Kidney tubule cell (primary cell): ENCODE measurements around the gene CEP72.
"Not testable (repeated sequence)": the region's sequence is repeated elsewhere in the genome, so short reads cannot be mapped to it uniquely, and the experiment has no call there.

Experiments
- DNase-seq: peaks from one replicate; pipeline ENCODE4 v3.0.0-alpha.2; 2018; ENCODE audit warnings: low spot score

CEP72 gene, protein sequence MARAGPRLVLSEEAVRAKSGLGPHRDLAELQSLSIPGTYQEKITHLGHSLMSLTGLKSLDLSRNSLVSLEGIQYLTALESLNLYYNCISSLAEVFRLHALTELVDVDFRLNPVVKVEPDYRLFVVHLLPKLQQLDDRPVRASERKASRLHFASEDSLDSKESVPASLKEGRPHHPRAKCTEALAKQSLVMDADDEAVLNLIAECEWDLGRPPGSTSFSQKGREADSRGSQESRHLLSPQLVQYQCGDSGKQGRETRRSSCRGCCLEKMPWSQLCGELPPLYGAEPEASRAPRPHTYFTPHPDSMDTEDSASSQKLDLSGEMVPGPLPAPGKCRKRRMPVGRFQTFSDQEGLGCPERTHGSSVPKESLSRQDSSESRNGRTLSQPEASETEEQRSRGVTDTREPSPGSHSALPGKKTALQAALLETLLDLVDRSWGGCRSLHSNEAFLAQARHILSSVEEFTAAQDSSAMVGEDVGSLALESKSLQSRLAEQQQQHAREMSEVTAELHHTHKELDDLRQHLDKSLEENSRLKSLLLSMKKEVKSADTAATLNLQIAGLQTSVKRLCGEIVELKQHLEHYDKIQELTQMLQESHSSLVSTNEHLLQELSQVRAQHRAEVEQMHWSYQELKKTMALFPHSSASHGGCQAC

DNA sequence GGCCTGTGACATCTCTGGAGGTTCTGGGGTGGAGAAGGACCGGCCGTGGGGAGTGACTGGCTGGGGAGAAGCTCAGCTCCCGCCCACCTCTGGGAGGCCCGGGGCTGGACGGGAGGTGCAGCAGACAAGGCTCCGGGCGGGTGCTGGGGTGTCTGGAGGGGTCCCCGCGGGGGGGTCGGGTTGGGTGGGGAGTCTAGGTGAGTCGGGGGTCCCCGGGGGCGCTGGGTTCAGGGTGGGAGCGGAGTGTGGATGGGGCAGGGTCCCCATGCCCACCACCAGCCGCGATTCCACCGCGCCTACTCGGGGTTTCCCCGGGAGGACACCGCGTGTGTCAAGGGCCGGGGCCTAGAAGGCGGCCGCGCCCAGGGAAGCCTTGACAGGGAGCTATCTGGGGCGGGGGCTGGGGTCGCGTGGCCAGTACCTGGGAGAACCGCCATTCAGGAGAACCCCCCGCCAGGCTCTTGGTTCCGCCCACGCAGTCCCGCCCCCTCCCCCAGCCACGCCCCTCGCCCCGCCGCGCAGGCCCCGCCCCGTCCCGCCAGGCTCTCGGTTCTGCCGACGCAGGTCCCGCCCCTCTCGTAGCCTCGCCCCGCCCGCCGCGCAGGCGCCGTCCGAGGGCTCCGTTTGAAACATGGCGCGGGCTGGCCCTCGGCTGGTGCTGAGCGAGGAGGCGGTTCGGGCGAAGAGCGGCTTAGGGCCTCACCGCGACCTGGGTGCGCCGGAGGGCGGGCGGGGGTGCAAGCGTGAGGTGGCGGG is at the start of gene CEP72:
CEP72 (plus strand) TSS at position 610 of the 756 bp plus-strand sequence; CDS start at position 632, 22 bp downstream.
- DNase-seq = peak; percentile 88

DNA sequence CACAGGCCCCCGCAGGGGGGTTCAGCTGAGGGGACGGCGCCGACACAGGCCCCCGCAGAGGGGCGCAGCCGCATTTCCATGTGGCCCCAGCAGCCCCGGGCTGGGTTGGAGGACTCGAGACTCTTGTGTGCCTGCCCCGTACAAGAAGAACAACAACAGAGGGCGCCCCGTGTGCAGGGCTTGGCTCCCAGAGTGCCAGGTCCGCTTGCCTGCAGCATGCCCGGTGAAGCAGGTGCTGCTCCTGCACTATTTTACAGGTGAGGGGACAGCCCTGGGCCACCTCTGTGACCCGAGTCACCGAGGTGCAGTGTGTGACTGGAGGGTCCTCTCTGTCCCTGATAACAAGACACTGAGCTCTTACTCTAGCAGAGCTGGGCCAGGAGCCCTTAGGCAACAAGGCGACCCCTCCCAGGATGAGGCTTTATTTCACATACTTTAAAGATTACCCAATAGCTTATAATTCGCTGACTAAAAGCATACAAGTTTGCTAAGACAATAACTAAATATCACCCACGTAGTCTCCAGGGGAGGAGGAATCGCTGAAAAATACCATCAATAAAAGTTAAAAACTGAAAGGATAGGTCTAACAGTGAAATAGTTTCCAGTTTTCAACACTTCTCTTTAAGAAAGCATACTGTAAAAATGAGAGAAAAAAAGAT is 46.2 kb upstream of the CEP72 start:
- DNase-seq = no peak

DNA sequence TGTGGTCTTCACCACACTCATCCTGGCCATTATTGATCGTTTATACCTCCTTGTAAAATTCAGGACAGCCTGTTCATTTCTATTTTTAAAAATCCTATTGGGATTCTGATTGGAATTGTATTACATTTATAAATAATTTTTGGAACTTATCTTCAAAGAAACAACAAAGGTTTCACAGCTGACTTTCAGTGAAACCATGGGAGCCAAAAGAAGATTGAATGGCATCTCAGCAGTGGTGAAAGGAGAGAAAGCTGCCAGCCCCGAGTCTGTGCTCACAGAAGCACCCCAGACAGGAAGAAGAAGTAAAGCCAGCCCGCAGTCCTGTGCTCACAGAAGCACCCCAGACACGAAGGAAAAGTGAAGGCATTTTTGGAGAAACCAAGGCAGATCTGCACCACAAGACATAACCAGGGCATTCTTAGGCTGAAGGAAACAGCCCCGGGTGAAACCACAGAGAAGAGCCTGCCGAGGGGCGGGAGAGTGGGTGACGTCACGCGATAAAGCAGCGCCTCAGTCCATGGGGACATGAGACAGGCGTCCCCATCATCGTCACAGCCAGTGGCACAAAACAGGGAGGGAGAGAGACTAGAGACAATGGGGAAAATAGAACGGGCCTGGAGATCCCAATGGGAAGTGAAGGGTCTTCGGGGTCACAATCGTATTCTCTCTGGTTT is 45.4 kb upstream of the CEP72 start:
- no peak for DNase-seq

DNA sequence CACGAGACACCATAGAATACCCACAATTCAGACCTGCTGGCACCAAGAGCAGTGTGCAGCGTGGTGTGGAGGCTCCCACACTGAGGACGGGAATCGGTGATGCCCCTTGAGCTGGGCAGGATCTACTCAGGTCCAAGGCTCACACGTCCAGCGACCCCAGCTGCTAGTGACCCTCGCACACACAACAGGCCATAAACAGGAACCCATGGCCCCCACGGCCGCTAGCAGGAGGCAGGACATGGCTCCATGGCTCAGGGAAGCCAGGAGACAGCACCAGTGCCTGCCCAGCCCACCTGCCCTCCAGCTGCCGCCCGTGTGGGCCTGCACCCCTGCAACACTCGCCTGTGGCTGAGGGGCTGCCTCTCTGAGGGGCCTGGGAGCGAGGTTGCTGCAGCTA is 44.5 kb upstream of the CEP72 start:
- DNase-seq = no peak

DNA sequence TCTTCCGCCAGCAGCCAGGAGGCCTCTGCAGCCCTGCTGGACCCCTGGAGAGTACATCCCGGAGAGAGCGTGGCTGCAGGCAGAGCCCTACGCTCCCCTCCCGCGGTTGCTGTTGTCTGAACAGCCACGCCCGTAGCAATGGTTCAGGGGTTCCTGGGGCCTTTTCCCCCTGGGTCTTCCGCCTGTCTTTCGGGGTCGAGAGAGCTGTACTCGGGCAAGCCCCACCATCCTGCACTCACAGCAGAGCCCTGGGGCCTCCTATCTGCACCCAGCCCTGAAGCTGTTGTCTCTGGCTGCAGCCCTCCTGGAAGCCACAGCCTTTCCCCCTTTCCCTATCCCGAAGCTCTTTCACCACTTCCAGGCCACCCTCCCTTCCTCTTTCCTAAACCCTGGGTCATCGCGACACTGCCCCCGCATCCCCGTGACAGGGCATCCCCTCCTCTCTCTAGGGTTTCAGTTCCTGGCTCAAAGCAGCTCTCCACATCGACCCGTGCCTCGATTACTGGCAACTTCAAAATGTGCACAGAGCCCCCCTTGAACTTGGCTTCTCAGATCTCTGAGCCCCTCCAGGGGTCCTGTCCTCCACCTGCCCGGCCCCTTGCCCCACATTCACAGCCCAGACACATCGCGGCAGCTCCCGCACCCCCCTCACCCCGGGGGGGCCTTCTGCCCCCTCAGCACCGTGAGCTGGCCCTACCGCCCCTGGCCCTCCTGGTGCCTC is 43.9 kb upstream of the CEP72 start:
- no peak for DNase-seq

DNA sequence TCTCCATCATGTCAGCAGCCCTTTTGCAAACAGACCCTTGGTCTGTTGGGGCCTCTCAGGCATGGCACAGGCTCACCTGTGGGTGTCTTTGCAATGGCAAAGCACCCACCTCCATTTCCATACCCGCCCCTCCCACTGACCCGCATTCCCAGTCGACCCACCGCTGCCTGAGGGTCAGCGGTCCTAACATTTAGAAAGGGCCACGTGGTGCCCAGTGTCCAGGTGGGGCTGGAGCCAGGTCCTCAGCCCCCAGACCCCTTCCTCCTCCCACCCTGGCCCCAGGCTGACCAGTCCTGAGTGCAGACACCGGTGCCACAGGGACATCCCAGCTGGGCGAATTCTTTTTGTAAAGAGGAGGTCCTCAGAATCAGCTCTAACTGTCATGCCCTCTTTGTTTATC is 43.3 kb upstream of the CEP72 start:
- no peak for DNase-seq

DNA sequence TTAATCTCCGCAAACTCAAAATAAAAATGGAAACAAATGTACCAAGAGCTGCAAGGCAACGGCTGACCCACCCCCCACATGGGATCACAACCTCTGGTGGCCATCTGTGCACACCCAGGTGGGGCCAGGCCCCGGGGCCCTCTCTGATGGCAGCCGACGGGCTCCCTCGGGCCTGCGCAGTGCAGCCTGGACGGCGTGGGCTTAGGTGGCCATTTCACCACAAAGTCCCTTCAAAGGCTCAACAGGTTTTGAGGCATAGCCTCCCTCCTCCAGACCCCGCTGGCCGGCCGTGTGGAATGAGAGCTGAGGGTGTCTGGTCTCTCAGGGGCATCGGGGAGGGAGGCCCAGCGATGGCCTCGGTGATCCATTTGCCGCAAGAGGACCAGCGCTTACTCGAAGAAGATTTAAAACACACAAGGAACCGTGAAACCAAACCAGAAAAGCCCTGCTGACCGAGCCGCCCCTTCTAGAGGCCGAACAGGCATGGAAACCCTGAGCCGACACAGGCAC is 42.7 kb upstream of the CEP72 start:
- DNase-seq = no peak

DNA sequence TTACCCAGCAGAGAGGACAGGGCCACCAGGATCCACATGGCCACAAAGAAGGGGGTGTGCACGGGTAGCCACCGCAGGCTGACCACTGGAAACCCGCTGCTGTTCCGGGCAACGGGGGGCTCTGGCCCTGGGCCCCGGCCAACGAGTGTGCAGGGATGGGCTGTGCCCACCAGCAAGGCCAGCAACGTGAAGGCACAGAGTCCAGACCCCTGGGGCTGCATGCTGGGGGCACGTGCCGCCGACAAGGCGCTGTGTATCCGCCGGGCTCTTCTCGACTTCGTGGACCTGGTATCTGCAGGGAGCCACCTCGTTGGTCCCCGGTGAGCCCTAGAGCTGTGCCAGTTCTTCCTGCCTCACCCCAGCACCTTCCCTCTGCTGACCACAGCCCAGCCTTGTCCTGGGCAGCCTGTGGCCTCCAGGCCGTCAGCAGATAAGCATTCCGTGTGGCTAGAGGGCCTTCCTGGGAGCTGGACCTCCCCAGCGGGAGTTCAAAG is 42.2 kb upstream of the CEP72 start:
- no peak for DNase-seq

DNA sequence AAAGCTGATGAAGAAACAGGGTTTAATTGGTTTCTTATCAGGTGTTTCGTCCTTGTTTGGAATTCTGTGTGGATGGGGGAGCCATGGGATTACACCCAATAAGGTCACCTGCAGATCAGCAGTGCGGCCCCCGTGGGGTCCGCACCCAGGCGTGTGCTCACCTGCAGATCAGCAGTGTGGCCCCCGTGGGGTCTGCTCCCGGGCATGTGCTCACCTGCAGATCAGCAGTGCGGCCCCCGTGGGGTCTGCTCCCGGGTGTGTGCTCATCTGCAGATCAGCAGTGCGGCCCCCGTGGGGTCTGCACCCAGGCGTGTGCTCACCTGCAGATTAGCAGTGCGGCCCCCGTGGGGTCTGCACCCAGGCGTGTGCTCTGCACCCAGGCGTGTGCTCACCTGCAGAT is 41.7 kb upstream of the CEP72 start:
- DNase-seq = no peak

DNA sequence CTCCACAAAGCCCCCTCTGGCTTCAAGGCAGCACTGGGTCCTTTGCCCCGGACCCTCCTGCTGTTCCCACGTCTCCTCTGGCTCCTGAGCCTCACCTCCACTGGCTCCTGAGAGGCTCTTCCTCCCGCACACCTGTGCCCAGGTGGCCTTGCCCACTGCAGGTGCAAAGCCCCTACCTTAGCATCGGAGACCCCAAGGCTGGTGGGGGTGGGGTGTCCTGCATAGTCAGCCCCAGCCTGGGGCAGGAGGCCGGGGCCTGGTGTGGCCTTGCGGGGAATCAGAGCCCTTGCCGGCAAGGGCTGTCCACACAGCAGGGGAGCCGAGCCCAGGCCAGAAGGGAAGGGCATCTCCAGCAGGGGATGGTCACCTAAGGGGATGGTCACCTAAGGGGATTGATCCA is 41.3 kb upstream of the CEP72 start:
- no peak for DNase-seq

DNA sequence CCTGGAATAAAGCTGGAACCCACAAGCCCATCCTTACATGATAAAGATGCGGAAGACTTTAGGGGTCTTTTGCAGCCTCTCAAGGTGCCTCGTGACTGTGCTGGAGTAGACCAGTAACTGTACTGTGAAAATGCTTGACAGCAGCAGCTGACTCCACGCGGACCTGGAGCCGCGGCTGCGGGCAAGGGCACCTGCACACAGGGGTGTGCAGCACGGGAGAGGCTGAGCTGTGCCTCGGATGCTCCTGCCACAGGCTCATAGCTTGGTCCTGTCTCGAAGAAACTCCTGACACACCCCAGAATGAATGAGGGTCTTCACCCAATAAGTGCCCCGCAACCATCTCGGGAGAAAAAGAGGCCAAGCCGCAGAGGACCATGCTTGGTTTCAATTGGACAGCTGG is 40.3 kb upstream of the CEP72 start:
- no peak for DNase-seq

DNA sequence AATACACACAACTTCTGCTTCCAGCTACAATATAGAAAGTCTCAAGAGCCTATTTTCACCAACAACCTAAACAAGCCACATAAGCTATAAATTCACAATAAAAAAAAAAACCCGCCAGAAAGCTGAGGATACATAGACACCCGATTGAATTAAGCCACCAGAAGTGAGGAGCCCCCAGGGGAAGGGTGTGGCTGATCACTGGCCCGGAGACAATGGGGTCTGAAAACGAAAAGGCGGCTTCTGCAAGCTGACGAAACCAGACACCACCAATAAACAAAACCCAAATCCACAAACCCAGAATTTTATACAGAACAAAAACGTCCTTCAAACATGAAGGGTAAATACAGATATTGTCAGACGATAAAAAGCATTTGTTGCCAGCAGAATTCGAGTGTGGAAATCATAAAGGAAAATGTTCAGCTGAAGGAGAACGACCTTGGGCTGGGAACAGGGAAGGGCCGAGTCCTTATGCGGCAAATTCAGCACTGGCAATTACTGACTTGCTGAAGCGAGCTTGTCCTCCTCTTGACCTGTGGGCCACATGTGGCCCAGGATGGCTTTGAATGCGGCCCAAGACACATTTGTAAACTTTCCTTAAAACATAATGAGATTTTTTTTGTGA is 39.6 kb upstream of the CEP72 start:
- DNase-seq = no peak

DNA sequence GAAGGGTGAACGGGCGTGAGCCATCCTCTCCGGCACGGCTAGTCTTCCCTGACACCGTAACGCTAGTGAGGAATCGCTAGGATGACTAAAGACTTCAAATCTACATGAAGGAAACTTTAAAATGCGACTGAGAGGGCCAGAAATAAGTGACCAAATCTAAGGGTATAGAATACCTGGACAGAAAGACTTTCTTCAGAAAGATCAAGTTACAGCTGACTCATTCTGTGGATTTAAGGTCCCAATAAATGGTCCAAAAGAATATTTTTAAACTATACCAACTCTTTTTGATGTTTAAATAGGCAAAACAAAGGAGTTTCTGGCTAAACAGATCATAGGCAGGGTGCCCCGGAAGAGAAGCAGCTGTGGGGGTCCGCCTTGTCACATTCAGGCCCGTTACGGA is 38.9 kb upstream of the CEP72 start:
- no peak for DNase-seq

DNA sequence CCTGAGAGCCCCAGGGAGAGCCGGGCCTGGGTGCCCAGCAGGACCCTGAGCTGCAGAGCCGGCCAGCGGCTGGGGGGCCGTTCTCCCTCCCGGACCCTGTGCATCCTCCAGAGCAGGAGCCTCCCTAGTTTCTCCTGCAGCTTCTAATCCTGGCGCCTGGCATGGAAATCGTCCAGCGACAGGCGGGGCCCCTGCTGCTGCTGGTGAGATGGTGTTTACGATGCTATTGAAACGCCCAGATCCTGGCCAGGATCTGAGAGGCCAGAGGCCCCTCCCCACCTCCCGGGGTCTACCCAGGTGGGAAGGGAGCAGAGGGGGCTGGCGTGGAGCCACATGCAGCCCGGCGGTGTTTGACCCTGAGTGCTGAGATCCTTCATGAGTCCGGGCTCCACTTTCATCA is 38.2 kb upstream of the CEP72 start:
- DNase-seq = no peak

DNA sequence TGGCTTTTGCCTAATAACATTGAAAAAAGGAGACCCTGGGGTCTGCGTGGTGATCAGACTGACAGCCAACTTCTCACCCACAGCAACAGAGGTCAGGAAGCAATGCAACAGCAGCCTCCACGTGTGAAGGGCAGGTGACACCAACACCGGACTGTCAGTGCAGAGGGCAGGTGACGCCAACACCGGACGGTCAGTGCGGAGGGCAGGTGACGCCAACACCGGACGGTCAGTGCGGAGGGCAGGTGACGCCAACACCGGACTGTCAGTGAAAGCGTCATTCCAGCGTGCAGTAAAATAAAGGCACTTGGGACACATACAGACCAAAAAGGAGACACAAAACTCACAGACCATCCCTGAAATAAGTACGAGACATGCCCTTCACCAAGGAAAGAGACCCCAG is 37.2 kb upstream of the CEP72 start:
- DNase-seq = no peak

DNA sequence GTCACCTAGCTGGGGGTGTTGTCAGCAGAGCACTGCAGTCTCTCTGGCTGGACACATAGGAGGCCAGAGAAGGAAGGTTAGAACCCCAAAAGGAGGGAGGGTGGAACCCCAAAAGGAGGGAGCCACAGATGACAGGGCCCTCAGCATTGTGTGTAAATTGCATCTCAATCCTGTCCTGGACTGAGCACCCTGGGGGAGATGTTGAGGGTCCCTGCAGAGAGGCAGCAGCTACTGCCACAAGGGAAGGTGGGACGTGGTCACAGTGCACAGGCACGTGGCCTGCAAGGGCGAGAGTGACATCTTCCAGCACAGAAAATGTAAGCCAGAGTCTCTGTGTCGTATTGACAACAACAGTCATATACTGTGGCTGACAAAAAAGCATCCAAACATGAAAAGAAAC is 36.5 kb upstream of the CEP72 start:
- no peak for DNase-seq

DNA sequence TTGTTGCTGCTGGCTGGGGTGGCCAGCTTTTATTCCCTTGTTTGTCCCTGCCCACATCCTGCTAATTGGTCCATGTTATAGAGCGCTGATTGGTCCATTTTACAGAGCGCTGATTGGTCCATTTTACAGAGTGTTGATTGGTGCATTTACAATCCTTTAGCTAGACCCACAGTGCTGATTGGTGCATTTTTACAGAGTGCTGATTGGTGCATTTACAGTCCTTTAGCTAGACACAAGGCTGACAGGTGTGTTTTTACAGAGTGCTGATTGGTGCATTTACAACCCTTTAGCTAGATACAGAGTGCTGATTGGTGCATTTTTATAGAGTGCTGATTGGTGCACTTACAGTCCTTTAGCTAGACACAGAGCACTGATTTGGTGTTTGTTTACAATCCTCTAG is 34.9 kb upstream of the CEP72 start:
- DNase-seq = not testable (repeated sequence)

DNA sequence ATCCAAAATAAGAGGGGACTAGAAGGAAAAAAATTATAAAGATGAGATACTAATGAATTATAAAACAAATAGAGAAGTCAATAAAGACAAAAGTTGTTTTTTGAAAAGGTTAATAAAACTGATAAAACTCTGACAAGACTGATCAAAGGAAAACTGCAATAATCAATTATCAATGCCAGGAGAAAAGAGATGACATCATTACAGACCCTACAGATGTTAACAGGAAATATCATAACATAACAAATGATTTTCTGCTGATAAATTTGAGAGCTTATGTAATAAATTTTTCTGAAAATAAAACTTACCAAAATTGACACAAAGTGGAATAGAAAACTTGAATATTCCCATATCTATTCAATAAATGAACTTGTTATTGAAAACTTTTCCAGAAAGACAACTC is 34.3 kb upstream of the CEP72 start:
- no peak for DNase-seq

DNA sequence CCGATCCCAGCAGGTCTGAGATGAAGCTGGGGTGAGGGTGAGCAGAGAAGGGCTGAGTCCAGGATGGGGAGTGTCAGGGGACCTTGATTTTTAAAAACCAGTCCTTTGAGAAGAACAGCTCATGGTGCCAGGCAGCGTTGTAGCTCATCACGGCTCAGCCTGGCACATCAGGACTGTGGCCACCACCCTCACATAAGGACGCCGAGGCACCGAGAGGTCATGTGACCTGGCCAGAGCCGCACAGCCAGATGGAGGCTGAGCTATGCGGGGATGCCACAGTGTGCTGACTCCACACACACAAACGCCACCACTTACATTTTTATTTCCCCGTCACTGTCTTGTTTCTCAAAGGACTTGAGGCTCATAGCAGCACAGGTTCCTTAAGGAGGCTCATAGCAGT is 32.9 kb upstream of the CEP72 start:
- no peak for DNase-seq

DNA sequence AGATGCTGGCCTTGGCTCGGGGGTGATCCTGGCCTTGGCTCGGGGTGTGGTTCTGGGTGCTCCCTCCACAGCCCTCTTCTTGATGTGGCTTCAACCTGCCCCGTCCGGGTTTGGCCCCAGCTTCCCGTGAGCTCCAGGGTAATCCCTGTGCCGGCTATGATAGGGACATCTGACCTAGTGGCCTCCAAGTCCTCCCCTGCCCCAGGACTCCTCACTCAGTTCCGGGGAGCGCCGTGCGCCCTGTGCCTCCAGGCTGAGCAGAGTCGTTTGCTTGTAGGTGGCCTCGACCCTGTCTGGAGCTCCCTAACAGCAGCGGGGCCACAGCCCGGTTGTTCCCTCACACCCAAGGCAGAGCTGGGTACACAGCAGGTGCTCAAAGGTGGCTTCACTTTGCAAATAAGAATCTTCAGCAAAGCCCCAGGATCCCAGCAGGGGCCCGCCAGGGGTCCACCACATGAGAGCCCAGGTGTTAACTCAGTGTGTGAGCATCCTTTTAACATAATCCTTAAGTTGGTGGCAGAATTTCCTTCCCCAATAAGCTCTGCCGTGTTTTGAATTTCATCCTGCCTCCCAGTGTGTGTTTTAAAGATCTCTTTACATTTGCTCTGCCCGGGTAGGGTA is 32.3 kb upstream of the CEP72 start:
- DNase-seq = no peak
